ENCODE measurements around the gene TMEM232.

DNA sequence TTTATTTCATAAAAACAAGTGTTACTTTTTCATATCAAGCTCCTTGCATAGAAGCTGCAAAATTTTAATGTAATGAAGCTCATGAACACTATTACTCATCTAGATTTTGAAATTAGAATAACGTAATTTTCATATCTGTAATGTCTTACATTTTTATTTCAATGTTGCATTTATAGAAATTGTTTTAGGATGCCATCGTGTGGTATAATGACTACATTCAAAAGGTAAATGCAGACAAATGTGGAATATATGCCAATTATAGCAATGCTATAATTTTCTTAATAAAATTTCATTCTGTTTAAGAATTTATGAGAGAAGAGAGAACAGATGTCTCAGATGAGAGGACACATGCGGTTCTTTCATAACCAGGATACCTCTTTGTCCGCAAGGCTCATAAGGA, 230.2 kb downstream of the TMEM232 start:
- TF ChIP-seq POLR2AphosphoS5 (IDR thresholded peaks at IDR 0.05; ENCODE audit: low read depth, low read length): no peak
- TF ChIP-seq SPI1 (IDR thresholded peaks at IDR 0.05; ENCODE audit: low read depth, low read length): no peak
- TF ChIP-seq POLR2A (IDR thresholded peaks at IDR 0.05; ENCODE audit: low read depth, low read length): no peak
- no peak for TF ChIP-seq POU2F2 (IDR thresholded peaks at IDR 0.05; ENCODE audit: low read depth, low read length)
